Omental fat pad (tissue), 4 donors: ENCODE results near the gene SLC22A7. TPM values are rescaled to one million over a fixed set of nuclear protein-coding genes. Genes with fewer than 3 reads are reported as not detected.

Experiments used
- ATAC-seq: fragments of 150-250 bp; one replicate; pipeline ENCODE4 v1.9.1; 2016; ENCODE audit warnings: mild to moderate bottlenecking, moderate library complexity; ENCODE audit not compliant: low FRiP score
- DNase-seq: peaks from one replicate; pipeline ENCODE4 v3.0.0-alpha.2; 2019; ENCODE audit warnings: low spot score
- total RNA-seq, 4 donors: library from RNA; depleted of rRNA; stranded (reverse); fragments of >200 nt; gene quantifications; one replicate each; pipeline ENCODE4 v1.1.0, GENCODE V29; 2016
- TF ChIP-seq, protein P1 (sequence below), 3 donors: fragments of 450-650 bp; IDR thresholded peaks; one replicate each; pipeline ENCODE4 v1.5.1; 2016 to 2017; ENCODE audit warnings: antibody characterized with exemption in 3 of 3, mild to moderate bottlenecking in 3 of 3, moderate library complexity in 2 of 3

Gene SLC22A7, protein sequence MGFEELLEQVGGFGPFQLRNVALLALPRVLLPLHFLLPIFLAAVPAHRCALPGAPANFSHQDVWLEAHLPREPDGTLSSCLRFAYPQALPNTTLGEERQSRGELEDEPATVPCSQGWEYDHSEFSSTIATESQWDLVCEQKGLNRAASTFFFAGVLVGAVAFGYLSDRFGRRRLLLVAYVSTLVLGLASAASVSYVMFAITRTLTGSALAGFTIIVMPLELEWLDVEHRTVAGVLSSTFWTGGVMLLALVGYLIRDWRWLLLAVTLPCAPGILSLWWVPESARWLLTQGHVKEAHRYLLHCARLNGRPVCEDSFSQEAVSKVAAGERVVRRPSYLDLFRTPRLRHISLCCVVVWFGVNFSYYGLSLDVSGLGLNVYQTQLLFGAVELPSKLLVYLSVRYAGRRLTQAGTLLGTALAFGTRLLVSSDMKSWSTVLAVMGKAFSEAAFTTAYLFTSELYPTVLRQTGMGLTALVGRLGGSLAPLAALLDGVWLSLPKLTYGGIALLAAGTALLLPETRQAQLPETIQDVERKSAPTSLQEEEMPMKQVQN
- not detected for total RNA-seq

DNA sequence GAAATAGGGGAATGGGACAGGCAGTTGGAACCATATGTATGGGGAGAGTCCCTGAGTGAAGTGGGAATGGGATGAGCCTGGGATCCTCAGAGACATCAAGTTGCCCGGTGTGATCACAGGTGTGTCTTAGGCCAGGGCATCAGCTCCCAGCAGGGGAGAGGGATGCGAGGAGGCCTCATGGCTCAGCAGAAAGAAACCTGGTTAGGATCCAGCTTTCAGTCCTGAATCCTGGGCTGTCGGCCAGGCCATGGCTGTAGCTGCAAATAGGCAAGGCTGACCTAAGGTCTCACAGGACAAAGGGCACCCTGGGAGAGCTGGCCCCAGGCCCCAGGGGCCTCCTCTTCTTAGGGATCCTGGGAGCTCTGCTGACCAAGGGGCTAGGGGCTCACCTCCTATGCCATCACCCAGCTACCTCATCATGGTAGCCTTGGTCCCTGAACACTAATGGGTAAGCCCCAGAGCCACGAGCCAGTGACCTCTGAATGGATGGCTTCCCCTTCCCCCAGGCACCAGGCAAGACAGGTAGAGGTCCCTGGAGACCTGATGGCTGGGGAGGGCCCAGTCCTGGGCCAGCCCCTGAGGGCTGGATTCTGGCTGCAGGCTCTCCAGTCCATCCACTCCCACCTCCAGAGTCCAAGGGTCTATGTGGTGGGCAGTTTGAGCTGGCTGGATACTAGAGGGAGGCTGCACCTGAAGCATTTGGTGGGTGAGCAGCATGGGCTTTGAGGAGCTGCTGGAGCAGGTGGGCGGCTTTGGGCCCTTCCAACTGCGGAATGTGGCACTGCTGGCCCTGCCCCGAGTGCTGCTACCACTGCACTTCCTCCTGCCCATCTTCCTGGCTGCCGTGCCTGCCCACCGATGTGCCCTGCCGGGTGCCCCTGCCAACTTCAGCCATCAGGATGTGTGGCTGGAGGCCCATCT is at the start of gene SLC22A7:
TSS of gene SLC22A7 (plus strand) at position 617 of the 921 bp plus-strand sequence. CDS start at position 716, 99 bp downstream.
- TF ChIP-seq, protein P1, sequence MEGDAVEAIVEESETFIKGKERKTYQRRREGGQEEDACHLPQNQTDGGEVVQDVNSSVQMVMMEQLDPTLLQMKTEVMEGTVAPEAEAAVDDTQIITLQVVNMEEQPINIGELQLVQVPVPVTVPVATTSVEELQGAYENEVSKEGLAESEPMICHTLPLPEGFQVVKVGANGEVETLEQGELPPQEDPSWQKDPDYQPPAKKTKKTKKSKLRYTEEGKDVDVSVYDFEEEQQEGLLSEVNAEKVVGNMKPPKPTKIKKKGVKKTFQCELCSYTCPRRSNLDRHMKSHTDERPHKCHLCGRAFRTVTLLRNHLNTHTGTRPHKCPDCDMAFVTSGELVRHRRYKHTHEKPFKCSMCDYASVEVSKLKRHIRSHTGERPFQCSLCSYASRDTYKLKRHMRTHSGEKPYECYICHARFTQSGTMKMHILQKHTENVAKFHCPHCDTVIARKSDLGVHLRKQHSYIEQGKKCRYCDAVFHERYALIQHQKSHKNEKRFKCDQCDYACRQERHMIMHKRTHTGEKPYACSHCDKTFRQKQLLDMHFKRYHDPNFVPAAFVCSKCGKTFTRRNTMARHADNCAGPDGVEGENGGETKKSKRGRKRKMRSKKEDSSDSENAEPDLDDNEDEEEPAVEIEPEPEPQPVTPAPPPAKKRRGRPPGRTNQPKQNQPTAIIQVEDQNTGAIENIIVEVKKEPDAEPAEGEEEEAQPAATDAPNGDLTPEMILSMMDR (IDR thresholded peaks at IDR 0.05): no peak
- ATAC-seq (no peak), DNase-seq (no peak)

DNA sequence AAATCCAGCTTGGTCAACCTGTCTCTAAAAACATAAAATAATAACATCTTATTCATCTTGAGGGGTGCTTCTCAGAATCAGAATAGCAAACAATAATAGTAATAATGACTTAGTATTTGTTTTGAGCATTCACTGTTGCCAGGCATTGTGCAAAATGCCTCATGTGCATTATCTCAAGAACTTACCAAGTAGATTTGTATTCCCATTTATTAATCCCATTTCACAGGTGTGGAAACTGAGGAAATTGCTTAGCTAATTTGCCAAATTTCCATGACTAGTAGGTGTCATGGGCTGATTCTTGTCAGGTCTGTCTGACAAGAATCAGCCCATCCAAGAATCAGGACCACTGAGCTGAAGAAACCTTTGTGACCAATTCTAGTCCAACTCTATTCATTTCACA is 49.3 kb upstream of the SLC22A7 start:
- no peak for ATAC-seq
- TF ChIP-seq, protein P1 (IDR thresholded peaks at IDR 0.05): no peak
- DNase-seq: no peak

DNA sequence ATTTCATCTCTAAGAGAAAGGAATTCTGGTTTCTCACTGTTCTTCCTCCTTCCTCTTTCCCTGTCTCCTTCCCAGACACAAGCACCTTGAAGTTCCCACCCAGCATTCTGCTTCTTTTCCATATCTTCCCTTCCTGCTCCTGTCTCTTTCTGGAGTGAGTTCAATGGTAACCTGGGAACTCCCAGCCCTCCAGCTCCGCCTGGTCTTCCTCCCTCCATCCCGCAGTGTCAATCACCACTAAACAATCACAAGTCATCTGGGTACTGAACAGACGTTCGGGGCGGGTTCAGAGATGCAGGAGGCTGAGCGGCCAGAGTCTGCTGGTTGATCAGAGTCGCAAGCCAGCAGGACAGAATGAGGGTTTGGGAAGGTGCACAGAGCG is 47.1 kb upstream of the SLC22A7 start:
- DNase-seq: no peak
- no peak for ATAC-seq
- TF ChIP-seq, protein P1 (IDR thresholded peaks at IDR 0.05): no peak

DNA sequence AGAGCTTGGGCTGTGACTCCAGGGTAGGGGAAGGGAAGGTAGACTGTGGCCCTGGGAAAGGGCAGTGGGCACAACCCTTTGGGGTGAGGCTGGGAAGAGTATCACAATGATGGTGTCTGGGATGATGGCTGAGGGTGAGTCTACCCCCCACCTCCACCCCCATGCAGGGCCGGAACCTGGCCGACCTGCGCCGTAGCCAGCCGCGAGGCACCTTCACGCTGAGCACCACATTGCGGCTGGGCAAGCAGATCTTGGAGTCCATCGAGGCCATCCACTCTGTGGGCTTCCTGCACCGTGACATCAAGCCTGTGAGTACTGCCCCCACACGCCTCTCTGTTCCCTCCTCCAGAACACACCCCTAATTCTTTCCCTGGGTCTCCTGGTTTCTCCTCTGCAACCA is 44.7 kb upstream of the SLC22A7 start:
- TF ChIP-seq, protein P1 (IDR thresholded peaks at IDR 0.05): no peak
- no peak for ATAC-seq
- DNase-seq: no peak

DNA sequence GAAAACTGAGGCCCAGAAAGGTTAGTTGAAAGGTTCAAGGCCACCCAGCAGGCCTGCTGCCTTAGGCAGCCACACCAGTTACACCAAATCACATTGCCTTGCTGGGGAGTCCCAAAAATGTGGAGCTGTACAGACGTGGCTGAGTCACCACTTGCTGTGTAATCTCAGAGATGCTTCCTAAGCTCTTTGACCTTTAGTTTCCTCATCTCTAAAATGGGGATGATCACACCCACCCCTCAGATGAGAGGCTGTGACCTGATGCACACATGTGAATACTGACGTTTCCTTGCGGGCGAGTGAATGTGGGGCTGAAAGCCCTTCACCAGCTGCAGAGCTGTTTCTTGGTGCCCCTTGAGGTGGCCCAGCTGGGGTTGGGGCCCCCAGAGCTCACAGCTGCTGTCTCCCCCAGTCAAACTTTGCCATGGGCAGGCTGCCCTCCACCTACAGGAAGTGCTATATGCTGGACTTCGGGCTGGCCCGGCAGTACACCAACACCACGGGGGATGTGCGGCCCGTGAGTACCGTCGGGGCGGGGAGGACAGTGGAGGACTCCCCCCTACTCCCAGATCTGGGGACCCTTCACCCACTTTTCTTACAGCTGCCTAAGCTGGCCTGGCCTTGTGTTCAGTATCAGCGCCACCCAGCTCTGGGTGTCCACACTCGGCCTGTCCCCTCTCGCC is 43.8 kb upstream of the SLC22A7 start:
- no peak for DNase-seq
- TF ChIP-seq, protein P1 (IDR thresholded peaks at IDR 0.05): no peak
- no peak for ATAC-seq

DNA sequence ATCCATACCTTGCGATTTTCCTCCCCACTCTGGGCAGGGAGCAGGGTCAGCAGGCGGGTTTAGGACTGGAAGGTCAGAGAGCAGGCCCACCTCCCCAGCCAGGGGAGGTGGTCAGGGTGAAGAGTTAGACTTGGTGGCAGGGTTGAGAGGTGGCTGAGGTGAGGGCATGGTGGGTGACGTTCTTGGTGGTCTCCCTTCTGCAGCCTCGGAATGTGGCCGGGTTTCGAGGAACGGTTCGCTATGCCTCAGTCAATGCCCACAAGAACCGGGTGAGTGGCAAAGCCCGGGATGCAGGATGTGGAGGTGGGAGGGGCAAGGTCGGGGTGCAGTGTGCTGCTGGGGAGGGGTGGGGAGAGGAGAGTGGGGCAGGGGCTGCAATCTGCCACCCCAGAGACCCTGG is 43.2 kb upstream of the SLC22A7 start:
- TF ChIP-seq, protein P1 (IDR thresholded peaks at IDR 0.05): no peak
- ATAC-seq (no peak), DNase-seq (no peak)
